Ovary (tissue), 9 donors: ENCODE results near the gene RNF223. TPM values are rescaled to one million over a fixed set of nuclear protein-coding genes. Genes with fewer than 3 reads are reported as not detected.

ENCODE experiments used
- DNase-seq, 5 donors: peaks; one replicate each; pipeline ENCODE4 v3.0.0-alpha.2; 2019 to 2020
- H3K27ac ChIP-seq, 2 donors: fragments of 200-600 bp; one replicate each; pipeline versions ENCODE4 v1.5.1 to v1.8.0; 2019 to 2022
- H3K27me3 ChIP-seq: fragments of 200-600 bp; one replicate; pipeline ENCODE4 v1.8.0; 2022
- H3K36me3 ChIP-seq: fragments of 200-600 bp; sonication (generic); one replicate; pipeline ENCODE4 v1.5.1; 2019
- H3K4me1 ChIP-seq: one replicate; pipeline ENCODE4 v1.8.1; 2013; ENCODE audit warnings: mild to moderate bottlenecking, moderate library complexity; ENCODE audit not compliant: insufficient read depth
- H3K4me3 ChIP-seq: fragments of 200-600 bp; sonication (generic); one replicate; pipeline ENCODE4 v1.5.1; 2017
- H3K9me3 ChIP-seq, 2 donors: fragments of 200-600 bp in 1 of 2; sonication (generic) in 1 of 2; one replicate each; pipeline versions ENCODE4 v1.5.1 to v1.8.1; 2013 to 2019; ENCODE audit warnings: mild to moderate bottlenecking in 1 of 2, moderate library complexity in 1 of 2
- EP300 ChIP-seq: sonication (generic); formaldehyde crosslinking; IDR thresholded peaks from one replicate; pipeline ENCODE4 v1.6.1; 2017; ENCODE audit warnings: antibody characterized with exemption
- POLR2A ChIP-seq: fragments of 450-650 bp; IDR thresholded peaks from one replicate; pipeline ENCODE4 v1.6.1; 2017; ENCODE audit warnings: antibody characterized with exemption, mild to moderate bottlenecking, moderate library complexity
- WGBS, 3 donors: extraction: QIAGEN DNeasy Blood & Tissue Kit in 1 of 3; methylation state at CpG; one replicate each; pipeline versions ENCODE4 v1.1.5 to v1.1.7; 2013 to 2017; 5-methylcytosine and 5-hydroxymethylcytosine counted together
- intact Hi-C, 4 donors: fragments of 100-400 bp; cut with DNase I; formaldehyde crosslinking; loops; one replicate each; pipeline versions ENCODE4 v1.11.0 to v1.15.1; 2022 to 2023
- polyA plus RNA-seq, 2 donors: library from polyadenylated mRNA; stranded (reverse); fragments of 200-250 nt in 1 of 2; fragments of 350-450 nt in 1 of 2; fragmentation: Illumina TruSeq in 1 of 2; extraction: RNeasy Lipid Tissue Mini Kit (QIAGEN cat#74804) in 1 of 2; gene quantifications; one replicate each; pipeline ENCODE4 v1.2.3, GENCODE V29; 2013 to 2014
- total RNA-seq, 7 donors: library from RNA; depleted of rRNA in 2 of 7; stranded (reverse); fragments of >200 nt in 2 of 7; fragmentation: NEBNext Ultra II Directional in 3 of 7; extraction: Animal tissue kit (Norgen Biotek cat#: 25700) in 3 of 7; gene quantifications; one replicate each; pipeline versions ENCODE4 v1.1.0 to v1.2.4, GENCODE V29; 2016 to 2023
- TF ChIP-seq, protein P1 (sequence below), 3 donors: fragments of 450-650 bp in 2 of 3; fragments of 200-600 bp in 1 of 3; IDR thresholded peaks; one replicate each; pipeline versions ENCODE4 v1.5.1 to v1.8.0; 2016 to 2022; ENCODE audit warnings: antibody characterized with exemption in 3 of 3, mild to moderate bottlenecking in 1 of 3
- donor health status: DM: no; HTN: no; CAD: no; lungs with moderate emphysema.
- donor health status: DM: no; HTN: no; CAD: no.
- donor health status: Bipolar disorder and iron deficiency.
- donor health status: DM: yes; HTN: yes; CAD: no.
- donor health status: DM: no; HTN: no; CAD: no.
- donor health status: DM: yes; HTN: yes; CAD: no.

The RNF223 gene
- total and polyA plus RNA-seq, 9 donors: 0.36 to 0.92 TPM; not detected in 7

DNA sequence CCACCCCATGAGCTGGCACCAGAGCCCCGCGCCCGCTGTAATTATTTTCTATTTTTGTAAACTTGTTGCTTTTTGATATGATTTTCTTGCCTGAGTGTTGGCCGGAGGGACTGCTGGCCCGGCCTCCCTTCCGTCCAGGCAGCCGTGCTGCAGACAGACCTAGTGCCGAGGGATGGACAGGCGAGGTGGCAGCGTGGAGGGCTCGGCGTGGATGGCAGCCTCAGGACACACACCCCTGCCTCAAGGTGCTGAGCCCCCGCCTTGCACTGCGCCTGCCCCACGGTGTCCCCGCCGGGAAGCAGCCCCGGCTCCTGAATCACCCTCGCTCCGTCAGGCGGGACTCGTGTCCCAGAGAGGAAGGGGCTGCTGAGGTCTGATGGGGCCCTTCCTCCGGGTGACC lies 19.1 kb downstream of the RNF223 start:
- DNase-seq: no peak
- intact Hi-C loops: no loop called here
- Histone ChIP-seq H3K4me1 (peaks cover 1% of the 10 kb centered on the region), H3K9me3 (no peaks in the 10 kb centered on the region), H3K27me3 (peaks cover 6% of the 10 kb centered on the region), H3K36me3 (no peaks in the 10 kb centered on the region), H3K27ac (no peak overlapping the region), H3K4me3 (no peak overlapping the region)
- TF ChIP-seq, protein P1, sequence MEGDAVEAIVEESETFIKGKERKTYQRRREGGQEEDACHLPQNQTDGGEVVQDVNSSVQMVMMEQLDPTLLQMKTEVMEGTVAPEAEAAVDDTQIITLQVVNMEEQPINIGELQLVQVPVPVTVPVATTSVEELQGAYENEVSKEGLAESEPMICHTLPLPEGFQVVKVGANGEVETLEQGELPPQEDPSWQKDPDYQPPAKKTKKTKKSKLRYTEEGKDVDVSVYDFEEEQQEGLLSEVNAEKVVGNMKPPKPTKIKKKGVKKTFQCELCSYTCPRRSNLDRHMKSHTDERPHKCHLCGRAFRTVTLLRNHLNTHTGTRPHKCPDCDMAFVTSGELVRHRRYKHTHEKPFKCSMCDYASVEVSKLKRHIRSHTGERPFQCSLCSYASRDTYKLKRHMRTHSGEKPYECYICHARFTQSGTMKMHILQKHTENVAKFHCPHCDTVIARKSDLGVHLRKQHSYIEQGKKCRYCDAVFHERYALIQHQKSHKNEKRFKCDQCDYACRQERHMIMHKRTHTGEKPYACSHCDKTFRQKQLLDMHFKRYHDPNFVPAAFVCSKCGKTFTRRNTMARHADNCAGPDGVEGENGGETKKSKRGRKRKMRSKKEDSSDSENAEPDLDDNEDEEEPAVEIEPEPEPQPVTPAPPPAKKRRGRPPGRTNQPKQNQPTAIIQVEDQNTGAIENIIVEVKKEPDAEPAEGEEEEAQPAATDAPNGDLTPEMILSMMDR (IDR thresholded peaks at IDR 0.05): no peak
- TF ChIP-seq POLR2A: no peak
- no peak for TF ChIP-seq EP300
- 88 to 90% (median 88%) methylated on average over 23 of the region's 23 CpGs for WGBS, 3 donors

DNA sequence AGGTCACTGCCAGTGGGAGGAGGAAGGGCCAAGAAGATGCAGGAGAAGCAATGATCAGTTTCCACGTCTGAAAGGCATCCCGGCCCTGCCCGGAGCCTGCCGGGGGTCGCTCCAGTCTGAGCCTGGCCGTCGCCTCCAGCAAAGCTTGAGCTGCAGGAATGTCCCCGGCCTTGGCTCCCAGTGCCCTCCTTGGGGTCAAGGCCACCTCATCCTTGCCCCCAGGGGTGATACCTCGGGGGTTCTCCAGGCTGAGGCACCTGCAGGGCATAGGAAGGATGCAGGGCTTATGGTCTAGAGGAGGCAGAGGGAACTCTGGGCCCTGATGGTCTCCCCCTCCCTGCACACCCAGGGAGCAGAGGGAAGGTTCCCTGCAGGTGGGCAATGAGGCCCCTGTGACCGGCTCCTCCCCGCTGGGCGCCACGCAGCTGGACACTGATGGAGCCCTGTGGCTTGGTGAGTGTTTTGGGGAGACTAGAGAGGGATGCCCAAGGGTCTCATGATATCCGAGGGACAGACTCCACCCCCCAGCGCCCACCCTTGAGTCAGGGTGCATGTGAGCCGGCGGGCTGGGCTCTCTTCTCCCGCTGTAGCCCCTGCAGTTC lies 19.9 kb downstream of the RNF223 start:
- H3K9me3 ChIP-seq: no peaks in the 10 kb centered on the region
- DNase-seq: no peak
- H3K4me1 ChIP-seq: peaks cover 1% of the 10 kb centered on the region
- H3K36me3 ChIP-seq: no peaks in the 10 kb centered on the region
- TF ChIP-seq EP300 (no peak), POLR2A (no peak)
- TF ChIP-seq, protein P1 (IDR thresholded peaks at IDR 0.05): no peak
- H3K27me3 ChIP-seq: no peaks in the 10 kb centered on the region
- intact Hi-C loops: no loop called here
- H3K27ac ChIP-seq: no peak overlapping the region
- H3K4me3 ChIP-seq: no peak overlapping the region
- 88 to 89% (median 88%) methylated on average over 16 to 18 of the region's 18 CpGs for WGBS, 3 donors

DNA sequence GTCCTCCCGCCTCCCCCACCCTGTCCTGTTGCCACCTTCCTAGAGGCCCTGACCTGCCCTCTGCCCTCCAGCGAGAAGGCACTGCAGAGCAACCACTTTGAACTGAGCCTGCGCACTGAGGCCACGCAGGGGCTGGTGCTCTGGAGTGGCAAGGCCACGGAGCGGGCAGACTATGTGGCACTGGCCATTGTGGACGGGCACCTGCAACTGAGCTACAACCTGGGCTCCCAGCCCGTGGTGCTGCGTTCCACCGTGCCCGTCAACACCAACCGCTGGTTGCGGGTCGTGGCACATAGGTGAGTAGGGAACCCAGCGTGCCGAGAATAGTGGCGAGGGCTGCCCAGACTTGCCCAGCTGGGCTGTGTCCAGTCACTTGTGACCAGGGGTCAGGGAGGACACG lies 20.4 kb downstream of the RNF223 start:
- H3K27ac ChIP-seq: no peak overlapping the region
- peaks cover 1% of the 10 kb centered on the region for H3K4me1 ChIP-seq
- 93 to 94% (median 93%) methylated on average over 18 of the region's 18 CpGs for WGBS, 3 donors
- no peak for DNase-seq
- intact Hi-C loops: no loop called here
- no peaks in the 10 kb centered on the region for H3K27me3 ChIP-seq
- no peaks in the 10 kb centered on the region for H3K36me3 ChIP-seq
- TF ChIP-seq POLR2A: no peak
- TF ChIP-seq, protein P1 (IDR thresholded peaks at IDR 0.05): no peak
- TF ChIP-seq EP300: no peak
- no peaks in the 10 kb centered on the region for H3K9me3 ChIP-seq
- no peak overlapping the region for H3K4me3 ChIP-seq

DNA sequence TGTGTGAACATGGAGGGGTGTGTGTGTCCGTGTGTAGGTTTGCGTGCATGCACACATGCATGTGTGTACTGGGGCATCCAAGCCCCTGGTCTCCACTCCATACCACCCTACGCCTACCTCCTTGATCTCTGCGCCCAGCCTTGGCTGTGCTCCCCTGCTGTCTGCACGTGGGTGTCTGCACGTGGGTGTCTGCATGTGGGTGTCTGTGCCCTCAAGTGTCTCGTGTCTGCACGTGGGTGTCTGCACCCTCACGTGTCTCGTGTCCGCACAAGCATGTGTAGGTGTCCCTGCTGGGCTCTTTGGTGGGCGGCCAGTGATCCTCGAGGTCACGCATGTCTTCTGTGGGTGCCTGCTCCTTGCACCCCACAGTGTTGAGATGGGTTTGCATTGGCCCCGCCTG lies 21.1 kb downstream of the RNF223 start:
- TF ChIP-seq, protein P1 (IDR thresholded peaks at IDR 0.05): no peak
- TF ChIP-seq EP300 (no peak), POLR2A (no peak)
- Histone ChIP-seq H3K27me3 (no peaks in the 10 kb centered on the region), H3K36me3 (no peaks in the 10 kb centered on the region), H3K4me3 (no peak overlapping the region), H3K9me3 (no peaks in the 10 kb centered on the region), H3K27ac (no peak overlapping the region), H3K4me1 (no peaks in the 10 kb centered on the region)
- no peak for DNase-seq
- WGBS, 3 donors: 89 to 94% (median 89%) methylated on average over 15 of the region's 15 CpGs
- intact Hi-C loops: no loop called here
